Right lobe of liver (tissue), 4 donors: Measurements from ENCODE around the gene SAMD15.

Source experiments
- CTCF ChIP-seq, 4 donors: fragments of 200-600 bp in 3 of 4; fragments of 450-650 bp in 1 of 4; IDR thresholded peaks; one replicate each; pipeline versions ENCODE4 v1.5.1 to v1.8.0; 2016 to 2022; ENCODE audit warnings: antibody characterized with exemption in 4 of 4, mild to moderate bottlenecking in 2 of 4
- POLR2A ChIP-seq: fragments of 450-650 bp; IDR thresholded peaks from one replicate; pipeline ENCODE4 v1.6.1; 2017; ENCODE audit warnings: antibody characterized with exemption, mild to moderate bottlenecking
- donor health status: DM: no; HTN: no; CAD: no.
- donor health status: DM: no; HTN: no; CAD: no.
- donor health status: DM: no; HTN: yes; CAD: no.

GRCh38 chr14:77347751-77348150 lies 29.4 kb upstream of the SAMD15 start:
- TF ChIP-seq CTCF (IDR thresholded peaks at IDR 0.05) (no peak), POLR2A (no peak)
